ENCODE measurements around the gene ERVK3-1. TPM values are rescaled to one million over a fixed set of nuclear protein-coding genes. Genes with fewer than 3 reads are reported as not detected.

The ERVK3-1 gene
- total RNA-seq, 1 donor: 29.3 TPM

- no peaks in the 10 kb centered on the region for H3K4me1 ChIP-seq (ENCODE audit: insufficient read depth, low read length)
- no peak for TF ChIP-seq CTCF (IDR thresholded peaks at IDR 0.05; ENCODE audit: extremely low read depth, low read depth, low read length)
- H3K4me2 ChIP-seq (ENCODE audit: insufficient read depth, low read length): no peak overlapping the region
- H3K4me3 ChIP-seq (ENCODE audit: insufficient read depth, low read length): no peak overlapping the region
- peaks cover 43% of the 10 kb centered on the region for H4K20me1 ChIP-seq (ENCODE audit: insufficient read depth, low read length)
- H2AFZ ChIP-seq (ENCODE audit: low read length): no peak overlapping the region
- no peak overlapping the region for H3K27ac ChIP-seq (ENCODE audit: low read depth, low read length)
- no peaks in the 10 kb centered on the region for H3K79me2 ChIP-seq (ENCODE audit: insufficient read depth, low read length)
- DNase-seq (ENCODE audit: insufficient read length, low spot score, missing footprints): no peak
- no peaks in the 10 kb centered on the region for H3K27me3 ChIP-seq (ENCODE audit: insufficient read depth, low read length)
- H3K36me3 ChIP-seq (ENCODE audit: insufficient read depth, low read length): peaks cover 14% of the 10 kb centered on the region
- no peaks in the 10 kb centered on the region for H3K9me3 ChIP-seq (ENCODE audit: low read depth, low read length)
Observed at GRCh38 chr19:58318297-58318696, 13.1 kb downstream of the ERVK3-1 start.

- H4K20me1 ChIP-seq (ENCODE audit: insufficient read depth, low read length): peaks cover 43% of the 10 kb centered on the region
- peaks cover 10% of the 10 kb centered on the region for H3K36me3 ChIP-seq (ENCODE audit: insufficient read depth, low read length)
- peaks cover 4% of the 10 kb centered on the region for H3K79me2 ChIP-seq (ENCODE audit: insufficient read depth, low read length)
- no peaks in the 10 kb centered on the region for H3K4me1 ChIP-seq (ENCODE audit: insufficient read depth, low read length)
- DNase-seq (ENCODE audit: insufficient read length, low spot score, missing footprints): no peak
- TF ChIP-seq CTCF (IDR thresholded peaks at IDR 0.05; ENCODE audit: extremely low read depth, low read depth, low read length): no peak
- H3K9me3 ChIP-seq (ENCODE audit: low read depth, low read length): no peaks in the 10 kb centered on the region
- H3K27ac ChIP-seq (ENCODE audit: low read depth, low read length): no peak overlapping the region
- H2AFZ ChIP-seq (ENCODE audit: low read length): no peak overlapping the region
- no peak overlapping the region for H3K4me3 ChIP-seq (ENCODE audit: insufficient read depth, low read length)
- no peaks in the 10 kb centered on the region for H3K27me3 ChIP-seq (ENCODE audit: insufficient read depth, low read length)
- H3K4me2 ChIP-seq (ENCODE audit: insufficient read depth, low read length): no peak overlapping the region
Observed at GRCh38 chr19:58319241-58319640, 14.1 kb downstream of the ERVK3-1 start.

- TF ChIP-seq CTCF (IDR thresholded peaks at IDR 0.05; ENCODE audit: extremely low read depth, low read depth, low read length): no peak
- Histone ChIP-seq H3K4me2 (ENCODE audit: insufficient read depth, low read length) (peak overlapping the region; percentile 82), H3K27me3 (ENCODE audit: insufficient read depth, low read length) (no peaks in the 10 kb centered on the region), H3K4me3 (ENCODE audit: insufficient read depth, low read length) (peak overlapping the region; percentile 91), H2AFZ (ENCODE audit: low read length) (no peak overlapping the region), H4K20me1 (ENCODE audit: insufficient read depth, low read length) (peaks cover 7% of the 10 kb centered on the region), H3K79me2 (ENCODE audit: insufficient read depth, low read length) (peaks cover 47% of the 10 kb centered on the region), H3K36me3 (ENCODE audit: insufficient read depth, low read length) (no peaks in the 10 kb centered on the region), H3K9me3 (ENCODE audit: low read depth, low read length) (no peaks in the 10 kb centered on the region), H3K27ac (ENCODE audit: low read depth, low read length) (peak overlapping the region; percentile 48), H3K4me1 (ENCODE audit: insufficient read depth, low read length) (peaks cover 20% of the 10 kb centered on the region)
- no peak for DNase-seq (ENCODE audit: insufficient read length, low spot score, missing footprints)
Observed at GRCh38 chr19:58325311-58326022, 20.3 kb downstream of the ERVK3-1 start.

- Histone ChIP-seq H3K27me3 (ENCODE audit: insufficient read depth, low read length) (no peaks in the 10 kb centered on the region), H3K9me3 (ENCODE audit: low read depth, low read length) (no peaks in the 10 kb centered on the region), H4K20me1 (ENCODE audit: insufficient read depth, low read length) (peaks cover 7% of the 10 kb centered on the region), H2AFZ (ENCODE audit: low read length) (peak overlapping the region; percentile 98), H3K36me3 (ENCODE audit: insufficient read depth, low read length) (no peaks in the 10 kb centered on the region), H3K4me3 (ENCODE audit: insufficient read depth, low read length) (peak overlapping the region; percentile 91), H3K4me1 (ENCODE audit: insufficient read depth, low read length) (peaks cover 20% of the 10 kb centered on the region), H3K27ac (ENCODE audit: low read depth, low read length) (peak overlapping the region; percentile 88), H3K4me2 (ENCODE audit: insufficient read depth, low read length) (peak overlapping the region; percentile 82), H3K79me2 (ENCODE audit: insufficient read depth, low read length) (peaks cover 47% of the 10 kb centered on the region)
- no peak for TF ChIP-seq CTCF (IDR thresholded peaks at IDR 0.05; ENCODE audit: extremely low read depth, low read depth, low read length)
- no peak for DNase-seq (ENCODE audit: insufficient read length, low spot score, missing footprints)
Observed at GRCh38 chr19:58326501-58326913, 21.3 kb downstream of the ERVK3-1 start.

Data from osteoblast (primary cell).